ENCODE results near the gene XPNPEP1.

GRCh38 chr10:109931163-109931562 is 7.9 kb upstream of the XPNPEP1 start:
- TF ChIP-seq MAX (IDR thresholded peaks at IDR 0.05) = no peak
- TF ChIP-seq TCF12 (IDR thresholded peaks at IDR 0.05; ENCODE audit: low read depth) = no peak
- no peak for TF ChIP-seq FOXM1 (IDR thresholded peaks at IDR 0.05; ENCODE audit: borderline replicate concordance, low read depth)
- no peak for TF ChIP-seq CEBPB (IDR thresholded peaks at IDR 0.05)
- no peak for TF ChIP-seq ZBTB7A (IDR thresholded peaks at IDR 0.05; ENCODE audit: low read depth)

Measured in Ishikawa (cell line).